ENCODE measurements around the gene ATP11C.

- TF ChIP-seq JUND (IDR thresholded peaks at IDR 0.05; ENCODE audit: low read depth, low read length) (no peak), HDAC2 (IDR thresholded peaks at IDR 0.05) (no peak), CREM (IDR thresholded peaks at IDR 0.05; ENCODE audit: low read depth) (no peak), POLR2A (IDR thresholded peaks at IDR 0.05; ENCODE audit: low read depth, low read length) (no peak), HCFC1 (IDR thresholded peaks at IDR 0.05; ENCODE audit: low read length) (no peak), CTCF (IDR thresholded peaks at IDR 0.05 in 2 of 3, conservative IDR thresholded peaks at IDR 0.05 in 1 of 3; ENCODE audit: control insufficient read depth in 2 of 3, extremely low read depth in 1 of 3, insufficient read depth in 1 of 3, low read depth in 3 of 3, low read length in 3 of 3) (no peak), ZBTB40 (IDR thresholded peaks at IDR 0.05; ENCODE audit: borderline replicate concordance) (no peak), CBFB (IDR thresholded peaks at IDR 0.05; ENCODE audit: low read depth) (no peak), EP300 (IDR thresholded peaks at IDR 0.05; ENCODE audit: borderline replicate concordance in 1 of 2, control insufficient read depth in 1 of 2, low read depth in 2 of 2, low read length in 2 of 2) (no peak)
Observed at GRCh38 chrX:139965421-139965820, 32.6 kb upstream of the ATP11C start, which contains the start of gene CXorf66.
